Body of pancreas (tissue), 4 donors: Measurements from ENCODE around the gene PPP2R2B. TPM values are rescaled to one million over a fixed set of nuclear protein-coding genes. Genes with fewer than 3 reads are reported as not detected.

Experiments
- ATAC-seq: fragments of 150-250 bp; one replicate; pipeline ENCODE4 v1.9.1; 2016
- DNase-seq, 4 donors: peaks; one replicate each; pipeline ENCODE4 v3.0.0-alpha.2; 2019
- H3K27ac ChIP-seq, 4 donors: fragments of 200-600 bp; sonication (generic); 1 replicate in 3 of 4; 2 replicates in 1 of 4; pipeline versions ENCODE4 v1.5.1 to v1.6.1; 2016 to 2019; ENCODE audit warnings: mild to moderate bottlenecking in 1 of 4, mixed read lengths in 1 of 4, moderate library complexity in 1 of 4
- H3K27me3 ChIP-seq, 2 donors: fragments of 200-600 bp; sonication (generic); one replicate each; pipeline ENCODE4 v1.6.0; 2016; ENCODE audit warnings: mild to moderate bottlenecking in 1 of 2
- H3K36me3 ChIP-seq, 2 donors: fragments of 200-600 bp; sonication (generic); replicated peaks in 1 of 2; 2 replicates each; pipeline ENCODE4 v1.5.1; 2016; ENCODE audit warnings: low read depth in 2 of 2; ENCODE audit not compliant: insufficient read depth in 1 of 2
- H3K4me1 ChIP-seq: fragments of 200-600 bp; sonication (generic); one replicate; pipeline ENCODE4 v1.6.0; 2016
- H3K4me3 ChIP-seq, 2 donors: fragments of 200-600 bp; sonication (generic); 1 replicate in 1 of 2; 2 replicates in 1 of 2; pipeline ENCODE4 v1.5.1; 2016 to 2019
- H3K9me3 ChIP-seq, 3 donors: fragments of 200-600 bp; sonication (generic); 1 replicate in 2 of 3; 2 replicates in 1 of 3; pipeline ENCODE4 v1.5.1; 2016
- CTCF ChIP-seq, 7 experiments: fragments of 450-650 bp in 4 of 7; fragments of 200-600 bp in 3 of 7; sonication (generic) in 3 of 7; IDR thresholded peaks; one replicate each; pipeline ENCODE4 v1.5.1; 2016 to 2019; ENCODE audit warnings: antibody characterized with exemption in 7 of 7
- POLR2A ChIP-seq, 3 donors: fragments of 450-650 bp; IDR thresholded peaks; one replicate each; pipeline ENCODE4 v1.6.1; 2016; ENCODE audit warnings: antibody characterized with exemption in 3 of 3, mild to moderate bottlenecking in 2 of 3
- WGBS, 2 donors: methylation state at CpG; one replicate each; pipeline ENCODE4 v1.1.5; 2017; 5-methylcytosine and 5-hydroxymethylcytosine counted together
- intact Hi-C: fragments of 100-400 bp; cut with DNase I; formaldehyde crosslinking; loops from one replicate; pipeline ENCODE4 v1.15.1; 2023
- total RNA-seq, 2 donors: library from RNA; depleted of rRNA; stranded (reverse); fragments of >200 nt; gene quantifications; one replicate each; pipeline ENCODE4 v1.1.0, GENCODE V29; 2016

The PPP2R2B gene
- total RNA-seq, 2 donors from 2014 or later = 0.26 TPM; not detected in 1

GRCh38 chr5:146889169-146889568, 10.6 kb upstream of the PPP2R2B start:
- ATAC-seq (no peak), DNase-seq (no peak)
- no peaks in the 10 kb centered on the region for H3K4me1 ChIP-seq
- no peak overlapping the region for H3K4me3 ChIP-seq
- intact Hi-C loops = no loop called here
- no peaks in the 10 kb centered on the region for H3K27me3 ChIP-seq
- no peaks in the 10 kb centered on the region for H3K9me3 ChIP-seq
- no peaks in the 10 kb centered on the region for H3K36me3 ChIP-seq
- TF ChIP-seq POLR2A (IDR thresholded peaks at IDR 0.05) = no peak
- TF ChIP-seq CTCF (IDR thresholded peaks at IDR 0.05) = no peak
- WGBS, 2 donors = 47 to 50% methylated on average over 1 of the region's 1 CpG
- no peak overlapping the region for H3K27ac ChIP-seq

GRCh38 chr5:146888351-146888978, 9.9 kb upstream of the PPP2R2B start:
- H3K27me3 ChIP-seq = no peaks in the 10 kb centered on the region
- H3K4me3 ChIP-seq = no peak overlapping the region
- ATAC-seq (no peak), DNase-seq (no peak)
- no peaks in the 10 kb centered on the region for H3K36me3 ChIP-seq
- TF ChIP-seq CTCF (IDR thresholded peaks at IDR 0.05) (no peak), POLR2A (IDR thresholded peaks at IDR 0.05) (no peak)
- intact Hi-C loops = no loop called here
- no peaks in the 10 kb centered on the region for H3K4me1 ChIP-seq
- H3K27ac ChIP-seq = no peak overlapping the region
- no peaks in the 10 kb centered on the region for H3K9me3 ChIP-seq
- WGBS, 2 donors = 48 to 59% methylated on average over 3 of the region's 3 CpGs

- ATAC-seq (no peak), DNase-seq (no peak)
- Histone ChIP-seq H3K27ac (no peak overlapping the region), H3K4me1 (no peaks in the 10 kb centered on the region), H3K9me3 (no peaks in the 10 kb centered on the region), H3K36me3 (no peaks in the 10 kb centered on the region), H3K27me3 (peaks cover 0 to under 1% of the 10 kb centered on the region in 2 donors), H3K4me3 (no peak overlapping the region)
- TF ChIP-seq POLR2A (IDR thresholded peaks at IDR 0.05) (no peak), CTCF (IDR thresholded peaks at IDR 0.05) (no peak)
- 36 to 38% methylated on average over 5 of the region's 5 CpGs for WGBS, 2 donors
- intact Hi-C loops = no loop called here
These were observed 5.6 kb upstream of the PPP2R2B start for GRCh38 chr5:146884066-146884626.

GRCh38 chr5:146883511-146883910, 5.0 kb upstream of the PPP2R2B start:
- Histone ChIP-seq H3K36me3 (no peaks in the 10 kb centered on the region), H3K9me3 (no peaks in the 10 kb centered on the region), H3K27ac (no peak overlapping the region), H3K27me3 (peaks cover 0 to 6% of the 10 kb centered on the region in 2 donors), H3K4me3 (no peak overlapping the region), H3K4me1 (no peaks in the 10 kb centered on the region)
- 49 to 58% methylated on average over 2 of the region's 2 CpGs for WGBS, 2 donors
- no peak for ATAC-seq
- intact Hi-C loops = no loop called here
- TF ChIP-seq CTCF (IDR thresholded peaks at IDR 0.05) (no peak), POLR2A (IDR thresholded peaks at IDR 0.05) (no peak)
- no peak for DNase-seq

GRCh38 chr5:146880966-146881365, 2.4 kb upstream of the PPP2R2B start:
- DNase-seq (peak in 1 of 4 donors; percentile 7), ATAC-seq (no peak)
- peaks cover 13% of the 10 kb centered on the region for H3K4me1 ChIP-seq
- peaks cover 0 to 6% of the 10 kb centered on the region in 2 donors for H3K27me3 ChIP-seq
- H3K27ac ChIP-seq = no peak overlapping the region
- no peak overlapping the region for H3K4me3 ChIP-seq
- intact Hi-C loops = no loop called here
- WGBS, 2 donors = 59 to 64% methylated on average over 7 of the region's 7 CpGs
- TF ChIP-seq CTCF (IDR thresholded peaks at IDR 0.05) (no peak), POLR2A (IDR thresholded peaks at IDR 0.05) (no peak)
- H3K9me3 ChIP-seq = no peaks in the 10 kb centered on the region
- H3K36me3 ChIP-seq = no peaks in the 10 kb centered on the region
